Forelimb muscle (tissue), 1 donor: ENCODE measurements around the gene RHOH. TPM values are rescaled to one million over a fixed set of nuclear protein-coding genes. Genes with fewer than 3 reads are reported as not detected.

Source experiments
- DNase-seq: peaks from one replicate; pipeline ENCODE4 v3.0.0-alpha.2; 2013; ENCODE audit warnings: low read depth
- polyA plus RNA-seq: library from polyadenylated mRNA; unstranded; fragments of 120-200 nt; gene quantifications from one replicate; pipeline ENCODE4 v1.2.1, GENCODE V29; 2013; ENCODE audit not compliant: insufficient read length

Gene RHOH
- polyA plus RNA-seq, 1 donor = 0.33 TPM

DNA sequence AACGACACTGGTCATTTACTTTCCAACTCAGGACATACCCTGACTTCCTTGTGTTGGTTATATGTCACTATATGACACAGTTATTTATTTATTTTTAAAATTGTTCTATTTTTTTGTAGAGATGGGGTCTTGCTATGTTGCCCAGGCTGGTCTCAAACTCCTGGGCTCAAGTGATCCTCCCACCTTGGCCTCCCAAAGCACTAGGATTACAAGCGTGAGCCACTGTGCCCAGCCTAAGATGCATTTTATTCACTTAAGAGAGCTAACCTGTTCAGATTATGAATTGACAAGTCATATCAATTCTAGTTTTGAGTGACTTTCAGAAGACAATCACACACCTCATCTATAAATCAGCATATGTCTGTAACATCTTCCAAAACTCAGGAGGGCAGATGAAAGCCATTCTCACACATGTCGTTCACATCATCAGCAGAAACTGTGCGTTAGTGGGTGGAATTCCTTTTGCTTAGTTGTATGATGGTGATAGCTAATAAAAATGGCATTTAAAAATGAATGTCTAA lies 9.4 kb upstream of the RHOH start:
- no peak for DNase-seq

DNA sequence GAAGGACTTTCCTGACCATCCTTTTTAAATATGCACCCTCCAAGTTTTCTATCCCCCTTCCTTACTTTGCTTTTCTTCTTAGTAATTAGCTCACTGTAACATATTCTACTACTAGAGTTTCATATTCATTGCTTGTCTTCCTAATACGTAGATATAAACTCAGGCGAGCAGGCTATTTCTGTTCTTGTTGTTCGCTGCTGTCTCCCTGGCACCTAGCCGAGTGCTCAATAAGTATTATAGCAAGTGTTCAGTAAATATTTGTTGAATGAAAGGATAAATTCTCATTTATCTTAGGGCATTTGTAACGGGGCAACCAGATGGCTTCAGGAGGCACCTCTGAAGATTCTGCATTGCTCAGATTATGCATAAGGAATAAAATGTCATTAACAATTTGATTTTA lies 6.8 kb upstream of the RHOH start:
- DNase-seq = no peak

DNA sequence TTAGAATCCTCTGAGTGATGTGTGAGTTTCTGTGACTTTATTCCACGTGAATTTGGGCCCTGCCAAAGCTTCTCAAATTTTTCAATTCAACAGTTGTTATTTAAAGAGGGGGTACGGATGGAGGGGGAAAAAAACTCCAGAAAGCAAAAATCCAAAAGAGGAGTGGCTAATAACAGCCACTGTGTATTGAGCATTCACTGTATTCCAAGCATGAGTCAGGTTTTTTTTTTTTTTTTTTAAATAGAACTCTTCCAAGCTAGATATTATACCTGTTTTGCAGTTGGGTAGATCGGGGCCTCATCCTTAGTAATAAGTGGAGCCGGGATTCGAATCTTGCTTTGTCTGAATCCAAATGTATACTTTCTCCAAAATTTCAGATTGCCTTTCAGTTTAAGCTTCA lies 6.4 kb upstream of the RHOH start:
- DNase-seq = no peak

DNA sequence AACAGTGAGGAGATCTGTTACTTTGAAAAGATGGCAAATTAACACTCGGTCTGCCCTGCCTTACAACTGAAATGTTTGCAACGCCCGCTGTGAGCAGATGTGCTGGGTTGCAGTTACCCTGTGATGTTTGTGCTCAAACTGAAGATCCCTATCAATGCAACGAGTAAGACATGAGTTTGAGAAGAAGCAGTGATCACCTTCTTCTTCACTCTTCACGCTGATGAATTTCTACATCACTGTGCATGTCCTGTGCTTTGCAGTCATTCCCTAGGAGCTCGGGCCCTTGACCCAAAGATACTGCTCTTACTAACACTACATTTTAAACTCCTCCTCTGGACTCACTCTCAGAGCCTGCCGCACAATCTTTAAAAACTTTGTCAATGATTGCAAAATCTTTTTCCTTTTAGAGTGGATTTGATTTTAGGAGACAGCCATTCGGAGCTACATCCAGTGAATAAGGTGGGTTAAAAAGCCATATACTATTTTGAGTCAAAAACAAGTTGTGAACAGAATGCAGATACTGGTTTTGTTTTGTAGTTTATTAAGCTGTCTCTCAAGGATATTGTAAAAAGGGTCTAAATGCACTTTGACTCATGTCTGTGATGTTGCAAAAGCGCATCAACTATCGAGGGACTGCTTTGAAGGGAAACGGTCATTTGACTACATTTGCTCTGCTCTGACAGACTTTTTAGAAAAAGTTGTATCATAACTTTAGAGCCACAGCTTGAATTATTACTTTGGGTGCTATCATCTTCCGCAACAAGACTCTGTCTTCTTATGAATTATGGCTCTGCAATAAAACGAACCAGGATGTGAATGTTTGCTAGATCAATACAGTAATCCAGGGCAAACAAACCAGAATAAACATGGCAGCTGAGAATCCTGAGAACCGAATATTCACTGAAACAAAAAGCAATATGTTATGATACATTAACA lies 5.7 kb upstream of the RHOH start:
- DNase-seq = no peak

DNA sequence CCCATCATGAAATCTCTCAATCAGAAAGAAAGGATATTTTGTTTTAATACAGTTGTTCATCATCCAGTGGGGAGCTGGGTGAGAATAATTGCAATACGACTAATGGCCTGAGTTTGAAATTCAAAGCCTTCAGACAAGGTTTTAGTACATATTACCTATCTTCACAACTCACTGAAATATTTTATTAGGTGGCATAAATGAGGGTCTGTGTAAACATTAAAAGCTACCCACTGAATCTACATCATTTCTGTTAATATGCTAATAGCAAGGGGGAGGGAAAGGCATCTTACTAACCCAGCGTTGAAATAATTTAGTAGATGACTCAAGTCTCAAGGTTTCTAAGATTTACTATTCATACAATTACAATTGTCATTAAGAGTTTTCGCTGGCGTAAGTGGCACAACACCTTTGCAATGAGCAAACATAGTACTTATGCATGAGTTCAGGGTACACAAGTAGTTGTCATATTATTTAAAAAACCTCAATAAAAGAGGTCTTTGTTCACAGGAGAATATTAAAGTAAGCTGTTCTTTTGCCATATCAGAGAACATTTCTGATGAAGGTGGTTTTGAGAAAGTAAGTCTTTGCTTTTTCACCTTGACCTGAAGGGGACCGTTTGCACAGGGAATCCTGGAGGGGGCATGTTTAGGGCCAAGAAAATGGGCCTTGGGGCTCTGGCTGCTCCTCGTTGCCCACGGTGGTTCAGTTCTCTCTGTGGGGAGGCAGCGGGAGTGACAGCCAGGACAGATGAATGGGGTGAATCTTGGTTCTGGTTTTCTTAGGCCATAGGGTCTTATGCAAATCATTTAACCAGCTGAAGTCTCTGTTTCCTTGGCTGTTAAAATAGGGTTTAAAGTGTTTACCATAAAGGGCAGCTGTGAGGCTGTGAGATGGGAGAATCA lies 4.5 kb upstream of the RHOH start:
- no peak for DNase-seq

DNA sequence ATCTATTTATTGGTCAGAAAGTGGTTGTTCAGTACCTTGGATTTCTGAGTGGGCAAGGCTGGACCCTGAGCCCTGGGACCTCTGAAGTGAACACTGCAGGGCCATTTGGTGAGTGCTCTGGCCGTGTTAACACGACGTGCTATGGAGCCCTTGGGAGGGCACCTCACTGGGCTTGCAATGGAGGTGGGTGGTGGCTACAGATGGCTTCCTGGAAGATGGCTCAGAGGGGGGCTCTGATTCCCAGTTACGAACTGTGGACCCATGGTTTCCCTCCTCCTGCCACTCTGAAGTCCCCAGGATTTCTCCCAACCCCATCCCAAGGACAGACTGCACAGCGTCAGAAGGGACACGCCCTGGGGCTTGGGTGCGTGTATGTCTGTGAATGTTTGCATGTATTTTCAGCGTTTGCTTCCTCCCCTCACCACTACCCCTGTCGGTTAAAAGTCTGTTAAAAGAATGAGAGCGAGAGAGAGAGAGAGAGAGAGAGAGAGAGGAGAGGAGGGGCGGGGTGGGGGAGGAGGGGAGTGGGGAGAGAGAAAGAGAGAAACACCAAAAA lies 3.7 kb upstream of the RHOH start:
- DNase-seq = no peak

DNA sequence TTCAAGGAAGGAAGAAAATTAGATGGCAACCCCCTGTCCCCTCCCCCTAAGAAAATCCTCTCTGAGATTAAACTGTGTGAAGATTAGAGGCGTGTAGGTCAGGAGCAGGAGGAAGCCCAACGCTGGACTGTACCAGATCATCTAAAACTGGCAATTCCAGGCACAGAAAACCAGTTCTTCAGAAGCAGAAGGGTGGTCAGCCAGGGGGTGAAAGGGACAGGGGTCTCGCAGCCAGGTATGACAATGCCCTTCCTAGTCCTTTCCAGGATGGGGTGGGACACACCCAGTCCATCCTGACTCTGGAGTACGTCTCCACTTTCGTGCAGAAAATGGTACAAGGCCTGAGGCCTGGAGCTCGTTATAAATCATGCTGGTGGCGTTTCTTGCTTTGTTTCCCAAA lies 3.3 kb upstream of the RHOH start:
- no peak for DNase-seq

DNA sequence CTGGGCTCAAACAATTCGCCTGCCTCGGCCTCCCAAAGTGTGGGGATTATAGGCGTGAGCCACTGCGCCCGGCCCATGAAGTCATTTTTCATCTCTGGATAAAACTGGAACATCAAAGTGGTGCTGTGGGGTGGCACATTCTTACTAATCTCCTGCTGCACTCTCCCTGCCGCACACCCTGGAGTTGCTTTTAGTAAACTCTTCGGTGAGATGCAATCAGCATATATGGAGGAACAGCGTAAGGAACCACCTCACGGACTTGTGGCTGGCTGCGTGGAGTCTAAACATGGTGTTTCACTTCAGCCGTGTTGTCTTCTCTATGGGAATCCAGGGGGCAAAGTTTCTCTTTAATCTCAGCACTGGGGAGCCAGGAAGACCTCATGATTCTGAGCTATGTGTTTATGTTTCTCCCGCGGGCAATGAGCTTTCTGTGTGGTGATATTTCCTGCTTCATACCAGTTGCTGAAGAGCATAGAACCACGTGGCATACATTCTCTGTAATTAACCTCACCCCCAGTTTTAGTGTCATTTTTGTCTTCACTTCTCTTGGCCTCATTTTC lies 2.1 kb upstream of the RHOH start:
- no peak for DNase-seq

DNA sequence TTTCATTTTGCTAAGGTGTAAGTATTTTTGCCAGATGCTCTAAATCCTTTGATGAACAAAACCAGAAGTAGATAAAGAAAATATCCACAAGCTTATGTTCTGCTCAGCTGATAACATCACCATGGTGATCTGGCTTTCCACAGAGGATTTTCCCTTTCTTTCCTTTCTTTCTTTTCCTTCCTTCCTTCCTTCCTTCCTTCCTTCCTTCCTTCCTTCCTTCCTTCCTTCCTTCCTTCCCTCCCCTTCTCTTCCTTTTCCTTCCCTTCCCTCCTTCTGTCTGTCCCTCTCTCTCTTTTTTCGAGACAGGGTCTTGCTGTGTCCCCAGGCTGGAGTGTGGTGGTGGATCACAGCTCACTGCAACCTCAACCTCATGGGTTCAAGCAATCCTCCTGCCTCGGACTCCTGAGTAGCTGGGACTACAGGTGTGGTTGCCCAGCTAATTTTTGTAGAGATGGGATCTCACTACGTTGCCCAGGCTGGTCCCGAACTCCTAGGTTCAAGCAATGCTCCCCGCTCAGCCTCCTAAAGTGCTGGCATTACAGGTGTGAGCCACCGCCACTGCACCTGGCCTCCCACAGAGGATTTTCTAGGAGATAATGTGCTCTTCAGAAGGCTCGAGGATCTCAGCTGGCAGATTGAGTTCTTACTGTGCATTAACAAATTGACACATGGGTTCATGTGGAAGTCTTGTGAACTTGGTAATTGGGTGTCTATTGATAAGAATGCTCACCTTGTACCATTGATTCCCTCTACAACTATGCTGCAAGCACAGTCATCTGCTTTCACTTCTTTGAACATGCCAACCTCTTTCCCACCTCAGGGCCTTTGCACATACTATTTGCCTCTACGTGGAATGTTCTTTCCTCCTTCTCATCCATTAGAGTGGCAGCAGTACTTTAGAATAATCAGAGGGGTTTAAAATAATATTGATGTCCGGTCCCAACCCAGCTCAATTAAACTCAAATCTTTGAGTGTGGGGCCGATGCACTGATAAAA lies 1.4 kb upstream of the RHOH start:
- no peak for DNase-seq

DNA sequence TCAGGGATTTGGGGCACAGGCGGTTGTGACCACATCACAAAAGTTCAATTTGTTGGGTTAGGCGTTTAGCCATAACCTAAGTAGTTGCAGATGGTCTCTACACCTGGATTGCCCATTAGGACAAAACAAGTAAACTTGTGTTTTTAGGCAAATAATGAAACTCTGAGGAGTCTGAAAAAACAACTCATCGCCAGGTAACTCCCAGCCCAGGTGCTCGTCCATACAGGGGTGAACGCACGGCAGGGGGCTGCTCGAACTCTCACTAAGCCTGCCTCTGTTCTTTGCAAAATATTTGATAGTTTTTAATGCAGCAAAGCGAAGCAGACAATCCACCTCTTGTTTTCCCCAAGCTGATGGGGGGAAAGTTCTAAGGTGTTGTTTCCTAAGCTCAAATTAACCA lies 559 bp upstream of the RHOH start:
- no peak for DNase-seq

DNA sequence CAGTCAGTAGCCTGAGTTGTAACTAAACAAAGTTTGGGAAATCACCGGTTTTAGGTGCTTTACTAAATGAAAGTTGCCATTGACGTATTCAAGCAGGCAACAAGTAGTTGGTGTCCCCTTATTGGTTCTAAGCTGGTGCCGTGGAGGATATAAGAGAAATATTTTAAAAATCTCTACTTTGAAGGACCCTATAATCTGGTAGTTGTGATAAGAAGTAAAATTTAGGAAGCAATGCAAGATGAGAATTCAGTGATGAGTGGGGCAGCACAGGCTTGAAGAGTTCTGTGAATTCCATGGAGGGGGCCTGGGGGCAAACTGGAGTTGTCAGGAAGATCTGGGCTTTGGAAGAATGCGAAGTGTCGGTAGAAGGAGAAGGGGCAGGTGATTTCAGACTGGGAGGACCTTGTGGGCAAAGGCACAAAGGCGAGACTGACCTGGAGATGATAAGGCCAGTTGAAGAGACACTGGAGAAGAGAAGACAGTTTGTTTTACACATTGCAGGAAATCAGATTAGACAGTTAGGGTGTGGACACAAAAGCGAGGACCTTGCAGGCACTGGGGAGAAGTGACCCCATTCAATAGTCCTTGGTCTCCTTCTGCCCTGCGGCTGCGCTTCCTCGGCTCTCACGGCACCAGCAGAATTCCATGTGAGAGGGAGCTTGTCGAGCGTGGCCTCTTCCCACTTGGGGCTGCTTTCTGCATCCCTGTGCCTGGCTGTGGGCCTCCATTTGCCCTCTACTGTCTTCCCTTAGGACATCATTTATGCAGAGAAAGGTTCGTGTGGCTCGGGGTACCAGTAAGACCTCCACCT lies 1.3 kb downstream of the RHOH start:
- no peak for DNase-seq

DNA sequence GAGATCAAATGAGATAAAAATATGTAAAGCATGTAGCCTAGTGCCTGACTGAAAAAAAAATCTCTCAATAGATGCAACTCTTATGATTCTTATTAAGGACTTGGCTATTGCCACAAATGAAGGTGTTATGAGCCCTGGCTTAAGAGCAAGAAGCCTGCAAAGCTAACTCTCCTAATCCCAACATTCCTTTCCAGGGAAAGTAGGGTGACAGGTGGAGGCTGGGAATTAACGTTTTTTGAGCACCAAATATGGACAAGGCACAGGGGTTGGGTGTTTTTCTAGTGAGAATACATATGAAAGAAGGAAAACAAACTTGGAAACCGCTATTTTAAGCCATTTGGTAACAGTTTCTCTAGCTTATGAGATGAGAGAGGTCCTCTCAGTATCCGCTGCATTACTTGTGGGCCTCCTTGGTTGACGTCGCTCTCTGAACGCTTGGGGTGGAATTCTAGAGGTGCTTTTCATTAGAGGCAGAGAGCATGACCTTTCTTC lies 2.4 kb downstream of the RHOH start:
- no peak for DNase-seq

DNA sequence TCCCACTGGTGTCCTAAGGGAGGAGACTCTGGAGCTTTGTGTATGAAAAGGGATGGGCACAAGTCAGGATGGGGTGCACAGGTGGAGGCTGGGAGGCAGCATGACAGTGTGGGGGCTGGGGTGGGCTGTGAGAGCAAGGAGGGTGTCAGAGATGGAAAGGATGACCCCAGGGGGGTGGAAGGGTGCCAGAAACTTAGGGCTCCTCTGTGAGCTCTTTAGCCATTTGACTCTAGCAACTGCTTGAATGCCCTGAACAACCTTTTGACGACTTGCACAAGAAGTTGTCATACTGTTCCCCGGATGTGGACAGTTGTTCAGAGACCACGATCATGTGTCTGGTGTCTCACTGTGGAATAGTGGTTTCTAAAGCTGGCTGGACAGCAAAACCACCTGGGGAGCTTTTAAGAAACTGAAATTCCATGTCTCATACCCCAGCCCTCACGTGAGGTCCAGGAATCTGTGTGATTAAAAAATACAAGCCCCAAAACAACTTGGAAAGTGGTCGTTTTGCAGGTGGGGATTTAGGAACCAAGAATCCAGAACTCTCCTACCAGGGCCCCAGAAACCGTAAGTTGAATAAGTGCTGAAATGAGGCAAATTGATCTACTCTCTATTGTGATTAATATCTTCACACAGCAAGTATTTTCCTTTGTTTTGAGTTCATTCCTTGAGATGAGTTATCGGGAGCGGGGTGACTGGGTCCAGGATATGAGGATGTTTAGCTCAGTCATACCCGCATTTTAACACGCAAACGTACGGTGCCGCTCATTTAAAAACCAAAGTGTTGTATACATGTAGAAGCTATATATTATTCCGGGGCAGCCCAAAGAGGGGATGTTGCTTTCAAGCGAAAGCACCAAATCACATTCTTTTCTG lies 3.4 kb downstream of the RHOH start:
- DNase-seq = no peak

DNA sequence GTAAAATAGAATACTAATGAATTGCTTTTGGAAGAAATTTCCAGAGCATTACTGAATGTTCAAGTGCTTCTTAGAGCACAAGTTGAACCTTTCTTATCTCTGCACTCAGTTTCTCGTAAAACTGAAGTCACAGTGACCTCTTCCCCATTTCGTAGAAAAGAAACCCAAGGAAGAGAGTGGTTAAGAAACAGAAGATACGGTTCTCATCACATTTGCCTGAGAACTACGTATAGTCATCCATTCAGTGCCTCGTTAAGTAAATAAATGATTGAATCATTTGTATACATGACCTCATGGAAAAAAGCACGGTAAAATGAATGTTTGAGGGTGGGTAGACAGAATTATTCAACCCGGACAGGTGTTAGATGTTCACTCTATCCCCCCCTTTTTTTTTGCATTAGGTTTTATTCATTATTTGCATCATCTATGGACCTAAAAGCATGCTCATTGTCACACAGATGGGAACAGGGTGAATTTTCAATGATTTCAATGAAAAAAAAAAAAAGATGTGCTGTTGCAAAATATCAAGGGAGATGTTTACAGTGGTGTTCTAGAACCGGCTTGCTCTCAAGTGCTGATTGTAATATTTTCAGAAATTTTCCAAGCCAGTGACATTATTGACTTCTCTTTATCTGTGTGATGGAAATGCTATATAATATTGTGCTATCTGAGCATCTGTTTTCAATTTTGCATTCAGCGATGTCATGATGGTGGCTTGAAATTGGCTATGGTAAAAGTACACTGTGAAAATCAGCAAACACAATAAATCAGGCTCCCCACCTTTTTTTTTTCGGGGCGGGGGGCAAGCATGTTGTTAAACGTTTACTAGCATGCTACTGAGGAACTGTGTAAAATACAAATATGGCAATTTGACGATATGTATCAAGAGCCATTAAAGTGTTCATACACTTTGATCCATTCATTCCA lies 4.3 kb downstream of the RHOH start:
- DNase-seq = no peak

DNA sequence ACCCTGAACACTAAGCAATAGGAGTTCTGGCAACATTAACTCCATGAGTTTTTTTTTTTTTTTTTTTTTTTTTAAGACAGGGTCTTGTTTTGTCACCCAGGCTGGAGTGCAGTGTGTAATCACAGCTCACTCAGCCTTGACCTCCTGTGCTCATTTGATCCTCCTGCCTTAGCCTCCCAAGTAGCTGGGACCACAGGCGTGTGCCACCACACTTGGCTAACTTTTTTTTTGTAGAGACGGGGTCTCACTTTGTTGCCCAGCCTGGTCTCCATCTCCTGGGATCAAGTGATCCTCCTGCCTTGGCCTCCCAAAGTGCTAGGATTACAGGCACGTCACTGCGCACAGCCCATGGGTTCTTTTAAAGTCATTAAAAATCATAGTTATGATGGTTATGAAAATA lies 5.1 kb downstream of the RHOH start:
- no peak for DNase-seq

DNA sequence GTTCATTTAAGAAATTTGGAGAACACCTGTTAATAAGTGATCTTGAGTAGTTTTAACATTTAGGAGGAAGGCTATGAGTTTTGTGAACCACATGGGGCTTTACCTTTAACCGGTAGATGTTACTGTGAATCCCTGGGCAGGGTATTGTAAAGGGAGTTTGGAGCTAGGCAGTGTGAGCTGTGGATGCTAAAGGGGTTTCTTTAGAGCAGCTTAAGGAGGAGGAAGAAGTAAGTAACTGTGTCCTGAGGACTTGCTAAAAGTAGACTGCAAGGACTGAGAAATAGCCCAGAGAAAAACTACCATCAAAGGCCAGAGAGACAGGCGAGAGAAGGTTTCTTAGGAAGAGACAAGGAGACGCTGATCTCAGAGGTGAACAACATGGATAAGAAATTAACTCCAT lies 5.6 kb downstream of the RHOH start:
- no peak for DNase-seq

DNA sequence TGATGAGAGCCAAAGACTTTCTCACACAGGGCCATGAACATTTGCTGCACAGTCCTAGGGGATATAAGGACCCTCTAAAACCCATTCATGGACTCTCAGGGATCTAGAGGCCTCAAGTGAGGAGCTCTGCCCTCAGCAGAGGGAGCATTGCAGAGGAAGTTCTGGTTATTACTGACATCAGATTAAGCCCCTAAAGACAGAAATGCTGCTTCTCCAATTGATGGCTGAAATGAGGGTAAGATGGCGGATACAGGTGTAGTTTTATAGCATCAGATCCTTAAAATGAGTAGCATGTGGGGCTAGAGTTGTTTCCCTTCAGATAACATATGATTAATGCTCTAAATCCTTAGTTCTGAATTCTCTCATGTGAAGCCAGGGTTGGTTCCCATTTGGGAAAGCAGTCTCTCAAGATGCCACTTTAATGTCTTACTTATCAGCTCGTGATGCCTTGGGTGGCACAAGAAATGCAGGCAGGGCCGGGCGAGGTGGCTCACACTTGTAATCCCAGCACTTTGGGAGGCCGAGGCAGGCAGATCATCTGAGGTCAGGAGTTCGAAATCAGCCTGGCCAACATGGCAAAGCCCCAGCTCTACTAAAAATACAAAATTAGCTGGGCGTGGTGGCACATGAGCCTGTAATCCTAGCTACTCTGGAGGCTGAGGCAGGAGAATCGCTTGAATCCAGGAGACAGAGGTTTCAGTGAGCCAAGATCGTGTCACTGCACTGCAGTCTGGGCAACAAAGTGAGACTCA lies 7.9 kb downstream of the RHOH start:
- DNase-seq = no peak
